HFFc6 (cell line): ENCODE measurements around the gene ACSL1. TPM values are rescaled to one million over a fixed set of nuclear protein-coding genes. Genes with fewer than 3 reads are reported as not detected.
A peak's percentile ranks its signal among the peaks of the same experiment; 100 is the strongest.
"Not testable (repeated sequence)": the region's sequence is repeated elsewhere in the genome, so short reads cannot be mapped to it uniquely, and the experiment has no call there.

Source experiments
- DNase-seq: peaks from one replicate; pipeline ENCODE4 v3.0.0-alpha.2; 2018
- H3K27ac Mint-ChIP-seq: 2 replicates; pipeline ENCODE4 v1.8.0; 2020; ENCODE audit warnings: mild to moderate bottlenecking, mixed read lengths
- H3K27me3 Mint-ChIP-seq: 2 replicates; pipeline ENCODE4 v1.8.0; 2021; ENCODE audit warnings: mild to moderate bottlenecking, moderate library complexity, mixed read lengths; ENCODE audit not compliant: insufficient read depth
- H3K36me3 Mint-ChIP-seq: 2 replicates; pipeline ENCODE4 v1.8.0; 2021; ENCODE audit warnings: low read depth, mixed read lengths
- H3K4me1 Mint-ChIP-seq: 2 replicates; pipeline ENCODE4 v1.8.0; 2020; ENCODE audit warnings: low read depth, mixed read lengths
- H3K4me3 Mint-ChIP-seq: 2 replicates; pipeline ENCODE4 v1.8.0; 2020; ENCODE audit warnings: mild to moderate bottlenecking, moderate library complexity, mixed read lengths
- H3K9me3 Mint-ChIP-seq: 2 replicates; pipeline ENCODE4 v1.8.0; 2020; ENCODE audit warnings: mild to moderate bottlenecking, mixed read lengths
- CTCF ChIP-seq: fragments of 200-600 bp; sonication (generic); IDR thresholded peaks from 2 replicates; pipeline ENCODE4 v1.5.0; 2021; ENCODE audit warnings: antibody characterized with exemption, mild to moderate bottlenecking
- total RNA-seq, 6 experiments: library from RNA; stranded (reverse); fragmentation: NEBNext Ultra II Directional; extraction: Animal tissue kit (Norgen Biotek cat#: 25700); gene quantifications; 2 replicates in 1 of 6; 3 replicates in 5 of 6; pipeline ENCODE4 v1.2.3, GENCODE V29; 2021

ACSL1 gene
- total RNA-seq, 6 experiments from 2014 or later = 21.7 to 24.0 (median 22.9) TPM

GRCh38 chr4:184843984-184844554, 18.3 kb upstream of the ACSL1 start:
- no peak overlapping the region for H3K4me3 Mint-ChIP-seq
- H3K36me3 Mint-ChIP-seq = no peaks in the 10 kb centered on the region
- H3K27ac Mint-ChIP-seq = no peak overlapping the region
- TF ChIP-seq CTCF = no peak
- H3K9me3 Mint-ChIP-seq = no peaks in the 10 kb centered on the region
- H3K27me3 Mint-ChIP-seq = peaks cover 22% of the 10 kb centered on the region
- no peak for DNase-seq
- H3K4me1 Mint-ChIP-seq = no peaks in the 10 kb centered on the region

- not testable (repeated sequence) for H3K4me3 Mint-ChIP-seq, H3K4me1 Mint-ChIP-seq, H3K9me3 Mint-ChIP-seq, H3K27ac Mint-ChIP-seq, DNase-seq, H3K36me3 Mint-ChIP-seq
- H3K27me3 Mint-ChIP-seq = peaks cover 17% of the 10 kb centered on the region
Observed at GRCh38 chr4:184839075-184839399, 13.3 kb upstream of the ACSL1 start.

GRCh38 chr4:184838249-184839074, 12.7 kb upstream of the ACSL1 start:
- Mint-ChIP-seq H3K27ac (no peak overlapping the region), H3K4me1 (no peaks in the 10 kb centered on the region; the same call in 1 of the 2 replicates), H3K4me3 (no peak overlapping the region), H3K27me3 (peaks cover 13% of the 10 kb centered on the region), H3K9me3 (no peaks in the 10 kb centered on the region), H3K36me3 (no peaks in the 10 kb centered on the region)
- DNase-seq = peak; percentile 8
- TF ChIP-seq CTCF = no peak

GRCh38 chr4:184836613-184837012, 10.8 kb upstream of the ACSL1 start:
- no peaks in the 10 kb centered on the region for H3K36me3 Mint-ChIP-seq
- peaks cover 1% of the 10 kb centered on the region; the same call in 1 of the 2 replicates for H3K4me1 Mint-ChIP-seq
- H3K27ac Mint-ChIP-seq = no peak overlapping the region
- peaks cover 9% of the 10 kb centered on the region for H3K27me3 Mint-ChIP-seq
- no peak overlapping the region for H3K4me3 Mint-ChIP-seq
- TF ChIP-seq CTCF = no peak
- H3K9me3 Mint-ChIP-seq = no peaks in the 10 kb centered on the region
- no peak for DNase-seq

- DNase-seq = no peak
- Mint-ChIP-seq H3K36me3 (no peaks in the 10 kb centered on the region), H3K4me1 (peaks cover 8% of the 10 kb centered on the region; the same call in 1 of the 2 replicates), H3K27me3 (peaks cover 5% of the 10 kb centered on the region), H3K4me3 (no peak overlapping the region), H3K9me3 (no peaks in the 10 kb centered on the region), H3K27ac (no peak overlapping the region)
- no peak for TF ChIP-seq CTCF
Observed at GRCh38 chr4:184833046-184833838, 7.5 kb upstream of the ACSL1 start.
